ENCODE measurements around the gene RASIP1.

The RASIP1 gene

GRCh38 chr19:48760504-48761205, 20.2 kb upstream of the RASIP1 start:
- H3K4me3 ChIP-seq (ENCODE audit: low read length) = no peak overlapping the region
- no peak for TF ChIP-seq ZNF274 (IDR thresholded peaks at IDR 0.05; ENCODE audit: low read depth, low read length)

- H3K4me3 ChIP-seq (ENCODE audit: low read length) = no peak overlapping the region
- TF ChIP-seq ZNF274 (IDR thresholded peaks at IDR 0.05; ENCODE audit: low read depth, low read length) = no peak
These were observed 17.3 kb upstream of the RASIP1 start for GRCh38 chr19:48757741-48758144.

- TF ChIP-seq ZNF274 (IDR thresholded peaks at IDR 0.05; ENCODE audit: low read depth, low read length) = no peak
These were observed 16.8 kb upstream of the RASIP1 start for GRCh38 chr19:48757089-48757675.

GRCh38 chr19:48756686-48757085, 16.3 kb upstream of the RASIP1 start:
- no peak overlapping the region for H3K4me3 ChIP-seq (ENCODE audit: low read length)
- no peak for TF ChIP-seq ZNF274 (IDR thresholded peaks at IDR 0.05; ENCODE audit: low read depth, low read length)

More at GRCh38 chr19:48757089-48757675, 16.8 kb upstream of the RASIP1 start:
- H3K4me3 ChIP-seq (ENCODE audit: low read length) = no peak overlapping the region

- no peak overlapping the region for H3K4me3 ChIP-seq (ENCODE audit: low read length)
- TF ChIP-seq ZNF274 (IDR thresholded peaks at IDR 0.05; ENCODE audit: low read depth, low read length) = no peak
These were observed 15.8 kb upstream of the RASIP1 start for GRCh38 chr19:48756212-48756611.

GRCh38 chr19:48755787-48756186, 15.4 kb upstream of the RASIP1 start:
- H3K4me3 ChIP-seq (ENCODE audit: low read length) = no peak overlapping the region
- TF ChIP-seq ZNF274 (IDR thresholded peaks at IDR 0.05; ENCODE audit: low read depth, low read length) = no peak

- H3K4me3 ChIP-seq (ENCODE audit: low read length) = no peak within 1 kb of the TSS
- no peak for TF ChIP-seq ZNF274 (IDR thresholded peaks at IDR 0.05; ENCODE audit: low read depth, low read length)
These were observed 14.8 kb upstream of the RASIP1 start, which contains the start of gene FGF21 for GRCh38 chr19:48755084-48755641. Gene FGF21, plus strand, starts transcription at chr19:48755524. Its CDS starts 713 bp downstream, at chr19:48756237.

GRCh38 chr19:48752496-48753365, 12.3 kb upstream of the RASIP1 start, which contains the start of gene FUT1:
Gene FUT1, minus strand, starts transcription at chr19:48752641. Its CDS starts 1,360 bp downstream, at chr19:48751281.
- no peak for TF ChIP-seq ZNF274 (IDR thresholded peaks at IDR 0.05; ENCODE audit: low read depth, low read length)
- no peak within 1 kb of the TSS for H3K4me3 ChIP-seq (ENCODE audit: low read length)

GRCh38 chr19:48751845-48752495, 11.6 kb upstream of the RASIP1 start:
- no peak for TF ChIP-seq ZNF274 (IDR thresholded peaks at IDR 0.05; ENCODE audit: low read depth, low read length)
- no peak overlapping the region for H3K4me3 ChIP-seq (ENCODE audit: low read length)

- no peak overlapping the region for H3K4me3 ChIP-seq (ENCODE audit: low read length)
- TF ChIP-seq ZNF274 (IDR thresholded peaks at IDR 0.05; ENCODE audit: low read depth, low read length) = no peak
These were observed 10.5 kb upstream of the RASIP1 start for GRCh38 chr19:48750771-48751504.

GRCh38 chr19:48750351-48750750, 9.9 kb upstream of the RASIP1 start:
- no peak overlapping the region for H3K4me3 ChIP-seq (ENCODE audit: low read length)
- TF ChIP-seq ZNF274 (IDR thresholded peaks at IDR 0.05; ENCODE audit: low read depth, low read length) = no peak

- no peak overlapping the region for H3K4me3 ChIP-seq (ENCODE audit: low read length)
- no peak for TF ChIP-seq ZNF274 (IDR thresholded peaks at IDR 0.05; ENCODE audit: low read depth, low read length)
These were observed 9.3 kb upstream of the RASIP1 start for GRCh38 chr19:48749571-48750198.

Measured in GM08714 (cell line).